T-helper 17 cell (primary cell): Measurements from ENCODE around the gene RPS6KA1. TPM values are rescaled to one million over a fixed set of nuclear protein-coding genes. Genes with fewer than 3 reads are reported as not detected.
"Not testable (repeated sequence)": the region's sequence is repeated elsewhere in the genome, so short reads cannot be mapped to it uniquely, and the experiment has no call there.

Experiments
- ATAC-seq: fragments of 150-1000 bp; cut with Tn5 transposase; 2 replicates; pipeline ENCODE4 v1.10.0; 2021; ENCODE audit warnings: mild to moderate bottlenecking, moderate library complexity
- DNase-seq, 3 donors: peaks; one replicate each; pipeline versions ENCODE4 v3.0.0 to v3.0.0-alpha.2; 2020 to 2021
- H3K9me3 ChIP-seq: one replicate; pipeline ENCODE4 v1.7.0; 2013; ENCODE audit warnings: low read length, mild to moderate bottlenecking; ENCODE audit not compliant: control insufficient read depth, poor library complexity, severe bottlenecking
- H3K27ac Mint-ChIP-seq: one replicate; pipeline ENCODE4 v1.8.0; 2022; ENCODE audit warnings: mild to moderate bottlenecking, moderate library complexity, mixed read lengths
- H3K27me3 Mint-ChIP-seq: one replicate; pipeline ENCODE4 v1.8.0; 2022; ENCODE audit warnings: mixed read lengths
- H3K36me3 Mint-ChIP-seq: one replicate; pipeline ENCODE4 v1.8.0; 2022; ENCODE audit warnings: low read depth, mixed read lengths
- H3K4me1 Mint-ChIP-seq: one replicate; pipeline ENCODE4 v1.8.0; 2022; ENCODE audit warnings: mild to moderate bottlenecking, mixed read lengths
- H3K4me3 Mint-ChIP-seq: one replicate; pipeline ENCODE4 v1.8.0; 2022; ENCODE audit warnings: mild to moderate bottlenecking, moderate library complexity, mixed read lengths
- total RNA-seq, 4 donors: library from RNA in 2 of 4; stranded (reverse) in 2 of 4; gene quantifications; one replicate each; pipeline ENCODE4 v1.2.3 and lab custom pipeline; 2022 to 2026

Gene RPS6KA1
- total RNA-seq, 2 donors from 2014 or later = 76.3 to 98.0 TPM

GRCh38 chr1:26602378-26602959 is 72.9 kb downstream of the RPS6KA1 start:
- Mint-ChIP-seq H3K27ac (no peak overlapping the region), H3K36me3 (no peaks in the 10 kb centered on the region), H3K4me3 (no peak overlapping the region), H3K27me3 (peaks cover 7% of the 10 kb centered on the region), H3K4me1 (peaks cover 5% of the 10 kb centered on the region)
- DNase-seq = peak in 1 of 3 donors; percentile 25
- peak; percentile 37 for ATAC-seq
- no peaks in the 10 kb centered on the region for H3K9me3 ChIP-seq

DNA sequence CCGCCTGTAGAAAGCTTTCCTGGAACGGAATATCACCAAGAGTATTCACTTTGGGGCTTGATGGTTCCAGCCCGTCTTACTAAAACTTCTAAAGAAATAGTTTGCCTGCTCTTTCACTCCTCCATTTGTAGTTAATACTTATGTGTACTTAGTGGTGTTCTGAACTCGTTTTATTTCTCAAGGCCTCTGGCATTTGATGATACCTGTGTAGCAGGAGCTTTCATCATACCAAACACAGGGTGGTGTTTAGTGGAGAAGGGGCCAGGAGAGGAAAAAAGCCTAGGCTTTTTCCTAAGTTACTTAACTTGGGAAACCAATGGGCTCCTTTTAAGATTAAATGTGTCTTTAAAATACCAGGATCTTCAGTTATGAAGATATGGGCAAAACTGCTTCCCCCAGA is 74.3 kb downstream of the RPS6KA1 start:
- Mint-ChIP-seq H3K27me3 (peaks cover 7% of the 10 kb centered on the region), H3K36me3 (no peaks in the 10 kb centered on the region), H3K4me3 (no peak overlapping the region), H3K4me1 (peaks cover 2% of the 10 kb centered on the region), H3K27ac (no peak overlapping the region)
- DNase-seq (no peak), ATAC-seq (no peak)
- H3K9me3 ChIP-seq = no peaks in the 10 kb centered on the region

GRCh38 chr1:26607186-26607585 is 77.6 kb downstream of the RPS6KA1 start:
- no peak for DNase-seq
- Mint-ChIP-seq H3K4me1 (peaks cover 2% of the 10 kb centered on the region), H3K27ac (peak overlapping the region; percentile 67), H3K4me3 (no peak overlapping the region), H3K27me3 (peaks cover 12% of the 10 kb centered on the region), H3K36me3 (no peaks in the 10 kb centered on the region)
- no peaks in the 10 kb centered on the region for H3K9me3 ChIP-seq
- no peak for ATAC-seq

DNA sequence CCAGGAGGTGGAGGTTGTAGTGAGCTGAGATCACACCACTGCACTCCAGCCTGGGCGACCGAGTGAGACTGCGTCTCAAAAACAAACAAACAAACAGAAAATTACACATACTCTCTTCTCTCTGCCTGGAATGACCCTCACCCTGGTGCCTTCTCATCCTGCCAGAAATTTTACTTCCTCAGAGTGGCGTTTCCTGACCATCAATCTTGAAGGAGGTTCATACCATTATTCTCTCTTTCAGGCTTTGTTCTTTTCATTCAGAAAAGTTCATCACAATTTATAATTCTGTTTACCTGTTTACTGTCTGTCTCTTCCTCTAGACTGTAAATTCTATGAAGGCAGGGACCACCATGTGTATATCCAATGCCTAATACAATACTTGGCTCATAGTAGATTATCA is 79.3 kb downstream of the RPS6KA1 start:
- no peaks in the 10 kb centered on the region for H3K4me1 Mint-ChIP-seq
- no peak overlapping the region for H3K4me3 Mint-ChIP-seq
- H3K9me3 ChIP-seq = no peaks in the 10 kb centered on the region
- DNase-seq (no peak), ATAC-seq (no peak)
- peaks cover 12% of the 10 kb centered on the region for H3K27me3 Mint-ChIP-seq
- no peaks in the 10 kb centered on the region for H3K36me3 Mint-ChIP-seq
- no peak overlapping the region for H3K27ac Mint-ChIP-seq

DNA sequence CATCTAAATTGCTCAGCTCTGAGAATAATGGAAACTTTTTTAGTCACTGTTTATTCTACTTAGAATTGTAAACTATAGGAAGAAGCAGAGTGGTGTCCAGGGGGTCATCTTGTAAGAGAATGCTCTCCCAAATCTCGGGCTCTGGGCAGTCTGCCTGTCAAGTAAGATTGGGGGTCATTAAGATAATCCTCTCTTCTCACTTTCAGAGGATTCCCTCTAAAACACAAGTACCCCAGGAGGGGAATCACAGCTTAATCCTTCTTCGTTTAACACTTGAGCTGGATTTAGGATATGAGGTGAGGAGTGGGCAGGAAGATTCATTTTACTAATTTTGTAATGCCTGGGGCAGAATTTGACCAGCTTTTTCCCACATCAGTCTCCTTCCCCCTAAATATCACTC is 81.2 kb downstream of the RPS6KA1 start:
- no peaks in the 10 kb centered on the region for H3K9me3 ChIP-seq
- no peak for ATAC-seq
- no peaks in the 10 kb centered on the region for H3K4me1 Mint-ChIP-seq
- peaks cover 5% of the 10 kb centered on the region for H3K27me3 Mint-ChIP-seq
- no peak overlapping the region for H3K4me3 Mint-ChIP-seq
- no peak for DNase-seq
- H3K27ac Mint-ChIP-seq = no peak overlapping the region
- no peaks in the 10 kb centered on the region for H3K36me3 Mint-ChIP-seq

GRCh38 chr1:26612627-26613026 is 83.1 kb downstream of the RPS6KA1 start:
- not testable (repeated sequence) for H3K4me3 Mint-ChIP-seq, H3K27me3 Mint-ChIP-seq, H3K4me1 Mint-ChIP-seq, H3K9me3 ChIP-seq, DNase-seq, ATAC-seq, H3K36me3 Mint-ChIP-seq, H3K27ac Mint-ChIP-seq

GRCh38 chr1:26614655-26615411 is 85.3 kb downstream of the RPS6KA1 start:
- H3K27ac Mint-ChIP-seq = no peak overlapping the region
- no peak for DNase-seq
- peaks cover 7% of the 10 kb centered on the region for H3K4me1 Mint-ChIP-seq
- H3K27me3 Mint-ChIP-seq = peaks cover 5% of the 10 kb centered on the region
- H3K36me3 Mint-ChIP-seq = no peaks in the 10 kb centered on the region
- no peak overlapping the region for H3K4me3 Mint-ChIP-seq
- no peak for ATAC-seq
- H3K9me3 ChIP-seq = no peaks in the 10 kb centered on the region

DNA sequence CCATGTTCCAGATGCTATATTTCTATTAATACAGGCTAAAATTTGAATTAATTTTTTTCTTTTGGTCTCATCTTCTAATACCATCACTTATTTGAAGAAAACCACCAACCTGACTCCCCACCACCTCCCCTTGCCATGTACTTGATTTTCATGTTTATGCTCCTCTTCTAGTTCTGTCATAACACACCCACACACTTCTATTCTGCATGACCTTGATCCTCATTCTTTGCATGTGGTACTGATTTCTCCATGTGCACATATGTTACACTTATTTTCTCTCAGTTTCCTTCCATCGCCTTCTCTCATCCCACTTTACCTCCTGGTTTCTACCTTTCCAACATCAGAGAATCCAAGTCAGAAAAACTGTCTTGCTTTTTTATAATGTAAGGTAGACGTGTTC is 87.3 kb downstream of the RPS6KA1 start:
- no peak for ATAC-seq
- H3K36me3 Mint-ChIP-seq = no peaks in the 10 kb centered on the region
- no peaks in the 10 kb centered on the region for H3K9me3 ChIP-seq
- no peak overlapping the region for H3K4me3 Mint-ChIP-seq
- H3K4me1 Mint-ChIP-seq = peaks cover 15% of the 10 kb centered on the region
- H3K27me3 Mint-ChIP-seq = no peaks in the 10 kb centered on the region
- DNase-seq = no peak
- no peak overlapping the region for H3K27ac Mint-ChIP-seq

DNA sequence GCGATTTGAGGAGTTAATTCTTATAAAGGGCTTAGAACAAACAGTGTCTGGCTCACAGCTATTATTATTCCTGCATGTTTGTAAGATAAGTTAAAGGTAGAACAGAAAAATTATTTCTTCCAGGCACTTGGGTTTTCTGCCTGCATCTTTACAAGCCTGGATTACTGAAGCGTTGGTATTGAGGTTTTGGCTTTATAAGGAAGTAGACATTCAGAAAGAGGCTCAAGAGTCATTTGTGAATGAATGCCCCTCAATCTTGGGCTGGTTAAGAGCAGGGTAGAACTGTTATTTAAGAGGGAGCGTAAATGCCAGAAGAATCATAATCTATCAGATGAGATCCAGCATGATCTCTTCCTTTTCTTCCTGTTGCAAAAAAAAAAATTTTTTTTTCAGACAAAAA is 89.0 kb downstream of the RPS6KA1 start:
- Mint-ChIP-seq H3K27me3 (no peaks in the 10 kb centered on the region), H3K4me3 (no peak overlapping the region), H3K27ac (no peak overlapping the region), H3K4me1 (peaks cover 18% of the 10 kb centered on the region), H3K36me3 (no peaks in the 10 kb centered on the region)
- ATAC-seq (no peak), DNase-seq (no peak)
- no peaks in the 10 kb centered on the region for H3K9me3 ChIP-seq

Other genes starting within 250 kb of the RPS6KA1 start
- gene SH3BGRL3, start 249.7 kb upstream of the RPS6KA1 start, total RNA-seq = 100 to 1,000 TPM; 361 to 435 TPM
- 10 to 100 TPM; 44.6 to 45.1 TPM for gene UBXN11, start 223.1 kb upstream of the RPS6KA1 start, total RNA-seq
- gene CD52, start 211.8 kb upstream of the RPS6KA1 start, total RNA-seq = 1,000 to 10,000 TPM; 1,152 to 1,411 TPM
- gene CRYBG2, start 175.6 kb upstream of the RPS6KA1 start, total RNA-seq = 1 to 10 TPM; 1.2 to 2.9 TPM
- not detected for gene ZNF683, start 157.0 kb upstream of the RPS6KA1 start, total RNA-seq
- gene LIN28A, start 118.9 kb upstream of the RPS6KA1 start, total RNA-seq = not detected
- 10 to 100 TPM; 32.4 to 38.8 TPM for gene DHDDS, start 97.4 kb upstream of the RPS6KA1 start, total RNA-seq
- 100 to 1,000 TPM; 271 to 276 TPM for gene HMGN2, start 57.3 kb upstream of the RPS6KA1 start, total RNA-seq
- gene ARID1A, start 166.3 kb downstream of the RPS6KA1 start, total RNA-seq = 100 to 1,000 TPM; 134 to 136 TPM